Measurements from ENCODE around the gene CEACAM7.

GRCh38 chr19:41652250-41652649, 35.8 kb downstream of the CEACAM7 start:
- no peak for TF ChIP-seq CTCF (IDR thresholded peaks at IDR 0.05; ENCODE audit: low read depth, low read length)
- TF ChIP-seq EZH2phosphoT487 (IDR thresholded peaks at IDR 0.05; ENCODE audit: low read depth) = no peak
